A549 (cell line): ENCODE measurements around the gene MUC5AC. TPM values are rescaled to one million over a fixed set of nuclear protein-coding genes. Genes with fewer than 3 reads are reported as not detected.

Experiments
- ATAC-seq, 2 experiments: fragments of 200-7000 bp in 1 of 2; fragments of >200 bp in 1 of 2; cut with Nextera tagmentation in 1 of 2; cut with Tn5 transposase in 1 of 2; 3 replicates each; pipeline versions ENCODE4 v1.8.0 to v1.9.1; 2018 to 2020; ENCODE audit warnings: mild to moderate bottlenecking in 1 of 2, moderate library complexity in 1 of 2
- CTCF ChIA-PET: fragments of 300-600 bp; sonication (Branson Sonifier 250); formaldehyde crosslinking; extraction: SDS; loops from one replicate; lab custom pipeline; 2021; ENCODE audit warnings: antibody characterized with exemption, inconsistent platforms; lab: Yijun Ruan, JAX
- POLR2A ChIA-PET: fragments of 350-600 bp; formaldehyde crosslinking; extraction: SDS; loops from one replicate; lab custom pipeline; 2021; ENCODE audit warnings: antibody characterized with exemption, inconsistent platforms; lab: Yijun Ruan, JAX
- DNase-seq, 2 experiments: peaks; one replicate each; pipeline versions ENCODE4 v3.0.0 to v3.0.0-alpha.2; 2011 to 2016; ENCODE audit warnings: low read depth in 1 of 2, low spot score in 1 of 2
- FAIRE-seq: peaks from 2 replicates; lab custom pipeline; 2011; peaks lifted over from hg19 to GRCh38; lab: Jason Lieb, UNC
- H3K27ac ChIP-seq, 2 experiments: fragments of >200 bp; sonication (Bioruptor Twin); formaldehyde crosslinking; 3 replicates each; pipeline ENCODE4 v1.5.1; 2016 to 2017
- H3K4me1 ChIP-seq: fragments of >200 bp; sonication (Bioruptor Twin); formaldehyde crosslinking; 3 replicates; pipeline ENCODE4 v1.6.1; 2016
- H3K4me2 ChIP-seq: fragments of >200 bp; sonication (Bioruptor Twin); formaldehyde crosslinking; 3 replicates; pipeline ENCODE4 v1.6.1; 2016
- H3K4me3 ChIP-seq: fragments of >200 bp; sonication (Bioruptor Twin); formaldehyde crosslinking; 3 replicates; pipeline ENCODE4 v1.5.1; 2016
- H3K9me3 ChIP-seq: fragments of >200 bp; sonication (Bioruptor Twin); formaldehyde crosslinking; 3 replicates; pipeline ENCODE4 v1.6.1; 2016
- ATOH8 ChIP-seq: fragments of 250-450 bp; sonication (Bioruptor Pico); IDR thresholded peaks from 2 replicates; pipeline ENCODE4 v1.5.0; 2020; ENCODE audit warnings: low read depth, mild to moderate bottlenecking, moderate library complexity
- BHLHE40 ChIP-seq: IDR thresholded peaks from 2 replicates; pipeline ENCODE4 v1.6.1; 2012; ENCODE audit warnings: low read depth, low read length, inconsistent platforms
- CBX2 ChIP-seq: fragments of 200-600 bp; sonication (generic); IDR thresholded peaks from 2 replicates; pipeline ENCODE4 v1.6.1; 2016; ENCODE audit warnings: low read depth, mild to moderate bottlenecking, borderline replicate concordance
- CTCF ChIP-seq: fragments of >200 bp; sonication (Bioruptor Twin); formaldehyde crosslinking; IDR thresholded peaks from 3 replicates; pipeline ENCODE4 v1.5.1; 2016
- E2F6 ChIP-seq: IDR thresholded peaks from 2 replicates; pipeline ENCODE4 v1.6.1; 2012; ENCODE audit warnings: low read depth, borderline replicate concordance
- HOXA7 ChIP-seq: fragments of 250-450 bp; sonication (Bioruptor Pico); IDR thresholded peaks from 2 replicates; pipeline ENCODE4 v1.5.0; 2020; ENCODE audit warnings: mild to moderate bottlenecking, moderate library complexity
- HOXB13 ChIP-seq: fragments of 250-450 bp; sonication (Bioruptor Pico); IDR thresholded peaks from 2 replicates; pipeline ENCODE4 v1.5.0; 2020; ENCODE audit warnings: low read depth, mild to moderate bottlenecking, moderate library complexity
- KDM1A ChIP-seq: fragments of 200-600 bp; sonication (generic); IDR thresholded peaks from 2 replicates; pipeline ENCODE4 v1.6.1; 2016; ENCODE audit warnings: low read depth, mild to moderate bottlenecking
- MAX ChIP-seq: IDR thresholded peaks from 2 replicates; pipeline ENCODE4 v1.6.1; 2012
- MAZ ChIP-seq: fragments of 150-350 bp; IDR thresholded peaks from 2 replicates; pipeline ENCODE4 v1.6.1; 2014; ENCODE audit warnings: antibody characterized with exemption, low read depth, low read length, borderline replicate concordance
- NPAS2 ChIP-seq: fragments of 250-450 bp; sonication (Bioruptor Pico); IDR thresholded peaks from 2 replicates; pipeline ENCODE4 v1.8.0; 2022; ENCODE audit warnings: mild to moderate bottlenecking, moderate library complexity, borderline replicate concordance
- NR3C1 ChIP-seq: fragments of >200 bp; sonication (Bioruptor Twin); formaldehyde crosslinking; IDR thresholded peaks from 3 replicates; pipeline ENCODE4 v1.6.1; 2017
- PHF8 ChIP-seq: fragments of 200-600 bp; sonication (generic); IDR thresholded peaks from 2 replicates; pipeline ENCODE4 v1.6.1; 2016; ENCODE audit warnings: low read depth, mild to moderate bottlenecking, antibody characterized with exemption, moderate library complexity, borderline replicate concordance
- POLR2AphosphoS2 ChIP-seq: conservative IDR thresholded peaks from 2 replicates; pipeline ENCODE4 v1.6.1; 2012; ENCODE audit warnings: low read length, improper control_type of control experiment, inconsistent platforms
- RARB ChIP-seq: fragments of 250-450 bp; sonication (Bioruptor Pico); IDR thresholded peaks from 2 replicates; pipeline ENCODE4 v1.8.0; 2021; ENCODE audit warnings: mild to moderate bottlenecking, moderate library complexity
- RCOR1 ChIP-seq: fragments of 150-350 bp; IDR thresholded peaks from 2 replicates; pipeline ENCODE4 v1.6.1; 2014; ENCODE audit warnings: antibody characterized with exemption, low read length, low read depth
- RNF2 ChIP-seq: fragments of 200-600 bp; sonication (generic); IDR thresholded peaks from 2 replicates; pipeline ENCODE4 v1.6.1; 2016; ENCODE audit warnings: low read depth, mild to moderate bottlenecking, antibody characterized with exemption, moderate library complexity, borderline replicate concordance
- TFCP2L1 ChIP-seq: fragments of 250-450 bp; sonication (Bioruptor Pico); IDR thresholded peaks from 2 replicates; pipeline ENCODE4 v1.5.0; 2021; ENCODE audit warnings: mild to moderate bottlenecking
- TP53 ChIP-seq: fragments of 250-450 bp; sonication (Bioruptor Pico); IDR thresholded peaks from 2 replicates; pipeline ENCODE4 v1.5.0; 2021; ENCODE audit warnings: mild to moderate bottlenecking, moderate library complexity
- USF2 ChIP-seq: fragments of 450-650 bp; IDR thresholded peaks from 2 replicates; pipeline ENCODE4 v1.6.1; 2014; ENCODE audit warnings: antibody characterized with exemption
- WGBS: methylation state at CpG from one replicate; pipeline ENCODE4 v1.1.6; 2017; ENCODE audit errors: missing lambda C conversion rate; 5-methylcytosine and 5-hydroxymethylcytosine counted together
- polyA plus RNA-seq, 4 experiments: library from polyadenylated mRNA; depleted of rRNA in 3 of 4; stranded (reverse); fragments of >200 nt; fragmentation: RNase III in 1 of 4; extraction: RNeasy Plus Mini Kit Qiagen cat#74134 plus additional on column Dnase treatment in 1 of 4; gene quantifications; 2 replicates in 3 of 4; 3 replicates in 1 of 4; pipeline ENCODE4 v1.2.3, GENCODE V29; 2011 to 2017
- TF ChIP-seq, protein P1 (sequence below): fragments of 150-350 bp; IDR thresholded peaks from 2 replicates; pipeline ENCODE4 v1.6.1; 2014; ENCODE audit warnings: low read depth, mild to moderate bottlenecking, low read length
- TF ChIP-seq, protein P2 (sequence below): fragments of 250-450 bp; sonication (Bioruptor Pico); IDR thresholded peaks from 2 replicates; pipeline ENCODE4 v1.5.0; 2021; ENCODE audit warnings: mild to moderate bottlenecking, moderate library complexity, borderline replicate concordance

Gene MUC5AC
- polyA plus RNA-seq, 2 of the 4 experiments (the other 2 are of a cell fraction) = 0.18 to 7.4 TPM

- TF ChIP-seq MAZ (no peak), CBX2 (no peak), NPAS2 (CRISPR knock-in tag) (no peak), RARB (no peak), HOXB13 (CRISPR knock-in tag) (no peak), CTCF (no peak), KDM1A (no peak), TFCP2L1 (CRISPR knock-in tag) (no peak), HOXA7 (CRISPR knock-in tag) (no peak), TP53 (CRISPR knock-in tag) (no peak), PHF8 (no peak), POLR2AphosphoS2 (no peak), RCOR1 (no peak), ATOH8 (CRISPR knock-in tag) (no peak), RNF2 (no peak), E2F6 (no peak), BHLHE40 (no peak), USF2 (no peak)
- DNase-seq (no peak), ATAC-seq (no peak), FAIRE-seq (no peak)
- ChIA-PET CTCF (interaction anchor here (0.8 to 4.0 kb wide), 3 partner anchors 118 to 342 kb away, joined by 3 to 14 read pairs (median 6); no protein-coding TSS in a partner anchor), POLR2A (no interaction called here)
- no peak overlapping the region for H3K4me2 ChIP-seq
- 75% methylated on average over 19 of the region's 46 CpGs for WGBS
- no peak overlapping the region; a peak in 1 of 6 replicates for H3K27ac ChIP-seq
- no peak overlapping the region for H3K4me3 ChIP-seq
- no peaks in the 10 kb centered on the region for H3K9me3 ChIP-seq
- 0 out of 3 replicates have a peak, but pooled peaks cover 8% of the 10 kb centered on the region for H3K4me1 ChIP-seq
These were observed 74.5 kb downstream of the MUC5AC start for GRCh38 chr11:1232021-1232882.

- DNase-seq (no peak), ATAC-seq (no peak), FAIRE-seq (no peak)
- Histone ChIP-seq H3K4me2 (no peak overlapping the region), H3K4me1 (0 out of 3 replicates have a peak, but pooled peaks cover 8% of the 10 kb centered on the region), H3K4me3 (no peak overlapping the region), H3K27ac (peak overlapping the region in 1 of 2 experiments; percentile 59; a peak in 3 of 6 replicates), H3K9me3 (no peaks in the 10 kb centered on the region)
- CTCF ChIA-PET = interaction anchor here (1.3 kb wide), 1 partner anchor 118 kb away, joined by 6 read pairs; no protein-coding TSS in a partner anchor
- 76% methylated on average over 29 of the region's 30 CpGs for WGBS
- POLR2A ChIA-PET = no interaction called here
- TF ChIP-seq MAX = no peak
- no peak for TF ChIP-seq MAZ
- TF ChIP-seq NR3C1 = no peak
- TF ChIP-seq, protein P1, sequence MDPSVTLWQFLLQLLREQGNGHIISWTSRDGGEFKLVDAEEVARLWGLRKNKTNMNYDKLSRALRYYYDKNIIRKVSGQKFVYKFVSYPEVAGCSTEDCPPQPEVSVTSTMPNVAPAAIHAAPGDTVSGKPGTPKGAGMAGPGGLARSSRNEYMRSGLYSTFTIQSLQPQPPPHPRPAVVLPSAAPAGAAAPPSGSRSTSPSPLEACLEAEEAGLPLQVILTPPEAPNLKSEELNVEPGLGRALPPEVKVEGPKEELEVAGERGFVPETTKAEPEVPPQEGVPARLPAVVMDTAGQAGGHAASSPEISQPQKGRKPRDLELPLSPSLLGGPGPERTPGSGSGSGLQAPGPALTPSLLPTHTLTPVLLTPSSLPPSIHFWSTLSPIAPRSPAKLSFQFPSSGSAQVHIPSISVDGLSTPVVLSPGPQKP = no peak
- no peak for TF ChIP-seq POLR2AphosphoS2
- TF ChIP-seq TP53 (CRISPR knock-in tag) = no peak
- TF ChIP-seq, protein P2, sequence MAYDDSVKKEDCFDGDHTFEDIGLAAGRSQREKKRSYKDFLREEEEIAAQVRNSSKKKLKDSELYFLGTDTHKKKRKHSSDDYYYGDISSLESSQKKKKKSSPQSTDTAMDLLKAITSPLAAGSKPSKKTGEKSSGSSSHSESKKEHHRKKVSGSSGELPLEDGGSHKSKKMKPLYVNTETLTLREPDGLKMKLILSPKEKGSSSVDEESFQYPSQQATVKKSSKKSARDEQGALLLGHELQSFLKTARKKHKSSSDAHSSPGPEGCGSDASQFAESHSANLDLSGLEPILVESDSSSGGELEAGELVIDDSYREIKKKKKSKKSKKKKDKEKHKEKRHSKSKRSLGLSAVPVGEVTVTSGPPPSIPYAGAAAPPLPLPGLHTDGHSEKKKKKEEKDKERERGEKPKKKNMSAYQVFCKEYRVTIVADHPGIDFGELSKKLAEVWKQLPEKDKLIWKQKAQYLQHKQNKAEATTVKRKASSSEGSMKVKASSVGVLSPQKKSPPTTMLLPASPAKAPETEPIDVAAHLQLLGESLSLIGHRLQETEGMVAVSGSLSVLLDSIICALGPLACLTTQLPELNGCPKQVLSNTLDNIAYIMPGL (CRISPR knock-in tag) = no peak
- TF ChIP-seq RCOR1 = no peak
These were observed 75.1 kb downstream of the MUC5AC start for GRCh38 chr11:1232883-1233321.
